Upper lobe of left lung (tissue), 6 donors: Measurements from ENCODE around the gene ADAMTS8. TPM values are rescaled to one million over a fixed set of nuclear protein-coding genes. Genes with fewer than 3 reads are reported as not detected.

Source experiments
- ATAC-seq, 2 donors: fragments of 200-7000 bp; cut with Tn5 transposase; one replicate each; pipeline ENCODE4 v1.9.1; 2022; ENCODE audit warnings: mild to moderate bottlenecking in 2 of 2, moderate library complexity in 2 of 2; ENCODE audit not compliant: low FRiP score in 2 of 2
- DNase-seq, 2 donors: peaks; one replicate each; pipeline ENCODE4 v3.0.0-alpha.2; 2019 to 2020
- H3K27ac ChIP-seq, 4 donors: fragments of 200-600 bp; sonication (generic); one replicate each; pipeline ENCODE4 v1.5.1; 2016 to 2019
- H3K27me3 ChIP-seq, 4 donors: fragments of 200-600 bp; sonication (generic); one replicate each; pipeline ENCODE4 v1.5.1; 2017 to 2019
- H3K36me3 ChIP-seq, 4 donors: fragments of 200-600 bp; sonication (generic); one replicate each; pipeline ENCODE4 v1.5.1; 2016 to 2019
- H3K4me1 ChIP-seq, 4 donors: fragments of 200-600 bp; sonication (generic); one replicate each; pipeline ENCODE4 v1.5.1; 2018 to 2019
- H3K4me3 ChIP-seq, 4 donors: fragments of 200-600 bp; sonication (generic); one replicate each; pipeline ENCODE4 v1.5.1; 2017 to 2019; ENCODE audit warnings: mild to moderate bottlenecking in 2 of 4, moderate library complexity in 1 of 4
- H3K9me3 ChIP-seq, 4 donors: fragments of 200-600 bp; sonication (generic); one replicate each; pipeline ENCODE4 v1.5.1; 2018 to 2019
- EP300 ChIP-seq, 4 donors: sonication (generic); formaldehyde crosslinking; IDR thresholded peaks; one replicate each; pipeline ENCODE4 v1.5.1; 2017; ENCODE audit warnings: antibody characterized with exemption in 4 of 4, control low read depth in 2 of 4
- POLR2A ChIP-seq, 4 donors: fragments of 450-650 bp; IDR thresholded peaks; one replicate each; pipeline ENCODE4 v1.5.1; 2016 to 2017; ENCODE audit warnings: antibody characterized with exemption in 4 of 4, mild to moderate bottlenecking in 2 of 4
- POLR2AphosphoS5 ChIP-seq, 2 donors: sonication (generic); formaldehyde crosslinking; IDR thresholded peaks; one replicate each; pipeline ENCODE4 v1.5.1; 2017; ENCODE audit warnings: antibody characterized with exemption in 2 of 2
- WGBS, 2 donors: methylation state at CpG; one replicate each; pipeline ENCODE4 v1.1.5; 2017 to 2018; 5-methylcytosine and 5-hydroxymethylcytosine counted together
- total RNA-seq, 6 donors: library from RNA; depleted of rRNA in 4 of 6; stranded (reverse); fragments of >200 nt in 4 of 6; gene quantifications; one replicate each; pipeline versions ENCODE4 v1.1.0 to v1.2.1, GENCODE V29; 2016 to 2021
- TF ChIP-seq, protein P1 (sequence below), 6 experiments: fragments of 450-650 bp in 4 of 6; fragments of 200-600 bp in 2 of 6; sonication (generic) in 2 of 6; IDR thresholded peaks; one replicate each; pipeline ENCODE4 v1.5.1; 2016 to 2019; ENCODE audit warnings: antibody characterized with exemption in 6 of 6
- donor health status: DM: no; HTN: no; CAD: no; lungs with moderate emphysema.
- donor health status: DM: no; HTN: yes; CAD: no; lungs with severe emphysema.

ADAMTS8 gene
- total RNA-seq, 6 donors from 2014 or later = 13.0 to 52.3 (median 21.5) TPM

DNA sequence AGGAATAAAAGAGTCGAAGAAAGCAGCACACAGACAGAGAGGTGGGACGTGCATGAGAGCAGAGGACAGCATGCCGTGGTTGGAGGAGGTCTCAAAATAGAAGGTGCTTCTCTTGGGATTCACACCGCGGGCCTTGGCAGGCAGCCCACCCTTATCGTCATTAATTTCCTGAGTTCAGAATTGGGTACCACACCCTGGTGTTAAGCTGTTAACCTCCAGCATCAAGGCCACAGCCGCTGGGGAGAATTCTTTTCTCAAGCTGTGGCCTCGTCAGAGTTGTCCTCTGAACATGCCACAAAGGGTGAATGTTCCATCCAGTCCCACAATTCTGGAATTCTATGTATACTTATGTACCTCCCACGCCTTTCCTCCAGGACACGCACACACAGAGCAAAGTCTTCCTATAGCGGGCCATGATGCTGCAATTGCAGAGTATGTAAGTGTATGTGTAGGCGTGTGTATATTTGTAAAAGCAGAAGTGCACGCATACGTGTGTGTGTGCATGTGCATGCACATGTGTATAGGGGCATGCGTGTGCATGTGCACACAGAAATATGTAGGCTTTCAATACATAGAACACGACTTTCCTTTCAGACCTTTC, 39.0 kb downstream of the ADAMTS8 start:
- Histone ChIP-seq H3K4me1 (peaks cover 10 to 15% (median 12%) of the 10 kb centered on the region in 4 donors), H3K9me3 (no peaks in the 10 kb centered on the region), H3K27ac (no peak overlapping the region), H3K27me3 (no peaks in the 10 kb centered on the region), H3K36me3 (no peaks in the 10 kb centered on the region), H3K4me3 (peak overlapping the region in 1 of 4 donors; percentile 17)
- no peak for ATAC-seq
- 60 to 69% methylated on average over 16 of the region's 16 CpGs for whole genome bisulfite sequencing, 2 donors
- TF ChIP-seq, protein P1, sequence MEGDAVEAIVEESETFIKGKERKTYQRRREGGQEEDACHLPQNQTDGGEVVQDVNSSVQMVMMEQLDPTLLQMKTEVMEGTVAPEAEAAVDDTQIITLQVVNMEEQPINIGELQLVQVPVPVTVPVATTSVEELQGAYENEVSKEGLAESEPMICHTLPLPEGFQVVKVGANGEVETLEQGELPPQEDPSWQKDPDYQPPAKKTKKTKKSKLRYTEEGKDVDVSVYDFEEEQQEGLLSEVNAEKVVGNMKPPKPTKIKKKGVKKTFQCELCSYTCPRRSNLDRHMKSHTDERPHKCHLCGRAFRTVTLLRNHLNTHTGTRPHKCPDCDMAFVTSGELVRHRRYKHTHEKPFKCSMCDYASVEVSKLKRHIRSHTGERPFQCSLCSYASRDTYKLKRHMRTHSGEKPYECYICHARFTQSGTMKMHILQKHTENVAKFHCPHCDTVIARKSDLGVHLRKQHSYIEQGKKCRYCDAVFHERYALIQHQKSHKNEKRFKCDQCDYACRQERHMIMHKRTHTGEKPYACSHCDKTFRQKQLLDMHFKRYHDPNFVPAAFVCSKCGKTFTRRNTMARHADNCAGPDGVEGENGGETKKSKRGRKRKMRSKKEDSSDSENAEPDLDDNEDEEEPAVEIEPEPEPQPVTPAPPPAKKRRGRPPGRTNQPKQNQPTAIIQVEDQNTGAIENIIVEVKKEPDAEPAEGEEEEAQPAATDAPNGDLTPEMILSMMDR (IDR thresholded peaks at IDR 0.05) = no peak
- TF ChIP-seq POLR2A (IDR thresholded peaks at IDR 0.05) = no peak
- TF ChIP-seq POLR2AphosphoS5 (IDR thresholded peaks at IDR 0.05) = no peak
- no peak for TF ChIP-seq EP300 (IDR thresholded peaks at IDR 0.05)
- no peak for DNase-seq

DNA sequence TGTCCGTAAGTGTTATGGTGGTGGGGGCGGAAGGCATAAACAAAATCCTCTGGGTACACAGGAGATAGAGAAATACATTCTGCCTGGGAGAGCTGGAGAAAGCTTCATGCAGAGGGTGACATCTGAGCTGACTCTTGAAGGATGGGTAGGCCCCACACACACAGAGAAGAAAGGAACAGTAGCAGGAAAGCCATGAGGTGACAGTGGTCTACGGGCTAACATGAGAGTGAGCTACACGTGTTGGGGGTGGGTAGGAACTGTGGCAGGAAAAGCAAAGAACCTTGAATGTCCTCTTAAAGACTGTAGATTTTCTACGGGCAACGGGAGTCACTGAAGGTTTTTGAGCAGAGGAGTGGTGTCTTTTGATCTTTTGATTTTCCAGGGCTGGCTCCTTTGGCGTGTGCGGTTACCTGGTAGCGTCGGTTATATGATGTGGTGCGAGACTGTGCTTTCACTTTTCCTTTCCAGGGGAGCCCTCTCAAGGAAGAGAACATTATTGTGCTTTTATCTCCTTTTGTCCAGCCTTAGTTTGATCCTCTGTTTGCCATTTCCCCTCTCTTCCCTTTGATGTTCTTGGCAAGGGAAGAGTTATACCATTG, 39.7 kb downstream of the ADAMTS8 start:
- 67 to 68% methylated on average over 11 of the region's 11 CpGs for WGBS, 2 donors

DNA sequence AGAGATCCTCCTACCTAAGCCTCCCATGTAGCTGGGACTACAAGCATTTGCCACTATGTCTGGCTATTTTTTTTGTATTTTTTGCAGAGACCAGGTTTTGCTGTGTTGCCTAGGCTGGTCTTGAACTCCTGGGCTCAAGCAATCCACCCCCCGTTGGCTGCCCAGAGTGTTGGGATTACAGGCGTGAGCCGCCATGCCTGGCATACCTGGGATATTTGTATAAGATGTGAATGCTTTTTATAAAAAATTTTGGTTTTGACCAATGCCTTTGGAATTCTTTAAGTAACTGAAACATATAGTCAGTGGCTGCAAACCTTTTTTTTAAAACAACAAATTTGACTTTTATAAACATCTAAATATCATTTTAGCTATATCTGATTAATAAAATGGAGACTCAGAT, 42.4 kb downstream of the ADAMTS8 start:
- H3K27ac ChIP-seq = no peak overlapping the region
- no peaks in the 10 kb centered on the region for H3K36me3 ChIP-seq
- peaks cover 10 to 15% (median 12%) of the 10 kb centered on the region in 4 donors for H3K4me1 ChIP-seq
- 92 to 98% methylated on average over 3 of the region's 3 CpGs for WGBS, 2 donors
- no peaks in the 10 kb centered on the region for H3K9me3 ChIP-seq
- no peak for ATAC-seq
- TF ChIP-seq EP300 (IDR thresholded peaks at IDR 0.05) (no peak), POLR2AphosphoS5 (IDR thresholded peaks at IDR 0.05) (no peak), POLR2A (IDR thresholded peaks at IDR 0.05) (no peak)
- TF ChIP-seq, protein P1 (IDR thresholded peaks at IDR 0.05) = no peak
- H3K4me3 ChIP-seq = no peak overlapping the region
- DNase-seq = no peak
- no peaks in the 10 kb centered on the region for H3K27me3 ChIP-seq

More for the DNA sequence above, 39.7 kb downstream of the ADAMTS8 start:
- ATAC-seq (no peak), DNase-seq (no peak)
- no peak for TF ChIP-seq POLR2AphosphoS5 (IDR thresholded peaks at IDR 0.05)
- H3K27ac ChIP-seq = no peak overlapping the region
- H3K27me3 ChIP-seq = no peaks in the 10 kb centered on the region
- H3K9me3 ChIP-seq = no peaks in the 10 kb centered on the region
- H3K4me1 ChIP-seq = peaks cover 10 to 15% (median 12%) of the 10 kb centered on the region in 4 donors
- peak overlapping the region in 1 of 4 donors; percentile 17 for H3K4me3 ChIP-seq
- no peaks in the 10 kb centered on the region for H3K36me3 ChIP-seq

DNA sequence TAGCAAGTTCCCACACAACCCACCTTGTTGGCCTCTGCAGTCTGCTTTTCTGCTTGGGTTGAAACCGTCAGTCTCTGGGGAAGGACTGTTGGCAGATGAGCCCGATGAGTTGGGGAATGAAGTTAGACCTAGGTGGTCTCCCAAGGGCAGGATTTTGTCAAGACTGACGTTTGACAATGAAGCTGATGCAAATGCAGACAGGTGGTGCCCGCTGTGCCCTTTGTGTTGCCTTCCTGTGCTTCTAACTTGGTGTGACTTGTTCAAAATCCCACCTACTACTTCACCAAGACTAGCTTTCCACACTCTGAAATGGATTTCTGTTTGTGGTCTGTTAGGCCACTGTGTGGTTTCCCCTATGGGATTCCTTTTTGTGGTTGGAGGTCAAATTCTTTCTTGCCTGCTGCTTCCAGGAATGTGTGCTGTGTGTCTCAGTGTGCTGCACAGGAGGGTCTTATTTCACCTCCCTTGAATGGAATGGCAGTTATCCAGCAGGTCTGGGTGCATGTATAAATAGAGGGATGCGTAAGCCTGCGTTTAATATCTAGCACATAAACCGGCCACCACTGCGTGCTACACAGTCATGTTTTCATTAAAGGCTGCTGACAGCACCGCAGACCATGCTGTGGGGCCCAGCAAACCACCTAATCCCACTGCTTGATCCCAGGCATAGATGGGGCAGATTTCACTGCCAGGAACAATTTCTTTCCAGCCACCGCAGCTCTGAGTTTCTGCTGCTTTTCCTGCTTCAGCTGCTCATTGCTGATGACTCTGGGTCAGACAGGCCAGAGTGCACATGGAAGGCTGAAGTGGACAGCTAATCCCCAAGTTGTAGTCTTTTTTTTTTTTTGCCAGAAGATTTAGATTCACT, 44.8 kb downstream of the ADAMTS8 start:
- no peaks in the 10 kb centered on the region for H3K9me3 ChIP-seq
- H3K4me1 ChIP-seq = no peaks in the 10 kb centered on the region
- no peaks in the 10 kb centered on the region for H3K36me3 ChIP-seq
- DNase-seq = no peak
- ATAC-seq = no peak
- no peak overlapping the region for H3K4me3 ChIP-seq
- H3K27ac ChIP-seq = no peak overlapping the region
- WGBS, 2 donors = 74 to 76% methylated on average over 9 to 10 of the region's 10 CpGs
- no peaks in the 10 kb centered on the region for H3K27me3 ChIP-seq
- TF ChIP-seq POLR2AphosphoS5 (IDR thresholded peaks at IDR 0.05) (no peak), EP300 (IDR thresholded peaks at IDR 0.05) (no peak), POLR2A (IDR thresholded peaks at IDR 0.05) (no peak)
- TF ChIP-seq, protein P1 (IDR thresholded peaks at IDR 0.05) = no peak

DNA sequence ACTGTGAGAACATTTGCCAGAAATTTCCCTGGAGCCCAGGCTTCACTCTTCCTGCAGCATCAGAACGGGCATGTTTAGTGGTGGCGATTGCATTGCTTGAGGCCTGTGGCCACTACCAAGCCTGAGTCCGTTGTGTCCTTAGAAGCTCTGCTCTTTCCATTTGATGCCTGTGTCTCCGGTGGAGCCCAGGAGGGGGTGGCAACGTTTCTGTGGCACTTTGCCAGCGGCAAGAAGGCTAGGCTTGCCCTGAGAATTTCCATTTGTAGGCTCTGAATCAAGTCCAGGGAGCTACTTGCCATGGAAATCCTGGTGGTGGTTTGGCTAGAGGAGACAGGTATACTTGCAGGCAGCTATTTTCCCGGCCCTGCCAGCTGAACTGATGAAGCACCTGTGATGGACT, 47.1 kb downstream of the ADAMTS8 start:
- no peak overlapping the region for H3K4me3 ChIP-seq
- WGBS, 2 donors = 75 to 100% methylated on average over 3 to 7 of the region's 7 CpGs
- H3K27ac ChIP-seq = no peak overlapping the region
- H3K4me1 ChIP-seq = no peaks in the 10 kb centered on the region
- H3K27me3 ChIP-seq = no peaks in the 10 kb centered on the region
- TF ChIP-seq EP300 (IDR thresholded peaks at IDR 0.05) = no peak
- TF ChIP-seq POLR2A (IDR thresholded peaks at IDR 0.05) = no peak
- TF ChIP-seq, protein P1 (IDR thresholded peaks at IDR 0.05) = no peak
- TF ChIP-seq POLR2AphosphoS5 (IDR thresholded peaks at IDR 0.05) = no peak
- ATAC-seq (no peak), DNase-seq (no peak)
- no peaks in the 10 kb centered on the region for H3K9me3 ChIP-seq
- no peaks in the 10 kb centered on the region for H3K36me3 ChIP-seq
